Measurements from ENCODE around the gene COL18A1.
A peak's percentile ranks its signal among the peaks of the same experiment; 100 is the strongest.
"Not testable (repeated sequence)": the region's sequence is repeated elsewhere in the genome, so short reads cannot be mapped to it uniquely, and the experiment has no call there.

COL18A1 gene

DNA sequence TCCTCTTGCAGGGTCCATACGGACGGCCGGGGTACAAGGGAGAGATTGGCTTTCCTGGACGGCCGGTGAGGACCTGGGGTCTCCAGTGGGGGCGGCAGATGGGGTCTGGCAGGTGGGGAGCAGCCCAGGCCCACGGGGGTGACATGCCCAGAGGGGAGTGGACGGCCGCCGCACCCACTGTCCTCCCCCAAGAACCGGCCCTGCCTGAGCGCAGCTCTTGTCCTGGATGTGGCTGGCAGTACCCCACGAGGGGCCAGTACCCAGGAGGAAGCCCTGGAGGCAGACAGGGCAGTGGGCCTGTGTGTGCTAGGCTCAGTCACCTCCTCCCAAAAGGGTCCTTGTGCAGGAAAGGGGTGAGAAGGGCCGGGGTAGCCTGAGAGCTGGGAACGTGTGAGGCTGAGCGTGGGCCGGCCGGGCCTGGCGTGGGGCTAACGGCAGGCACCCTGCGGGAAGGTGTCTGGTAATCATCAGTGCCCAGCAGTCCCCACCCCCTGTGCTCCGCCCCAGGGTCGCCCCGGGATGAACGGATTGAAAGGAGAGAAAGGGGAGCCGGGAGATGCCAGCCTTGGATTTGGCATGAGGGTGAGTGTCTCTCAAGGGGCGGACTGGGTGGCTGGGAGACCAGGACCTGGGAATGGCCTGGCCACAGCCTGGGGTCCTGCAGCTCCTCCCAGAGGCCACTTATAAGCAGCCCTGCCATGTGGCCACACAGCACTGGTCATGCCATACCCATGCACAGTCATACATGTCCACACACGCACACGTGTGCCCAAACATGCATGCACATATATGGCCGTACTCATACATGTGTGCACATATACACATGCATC, 90.1 kb downstream of the COL18A1 start:
- DNase-seq (ENCODE audit: low spot score), result no peak

DNA sequence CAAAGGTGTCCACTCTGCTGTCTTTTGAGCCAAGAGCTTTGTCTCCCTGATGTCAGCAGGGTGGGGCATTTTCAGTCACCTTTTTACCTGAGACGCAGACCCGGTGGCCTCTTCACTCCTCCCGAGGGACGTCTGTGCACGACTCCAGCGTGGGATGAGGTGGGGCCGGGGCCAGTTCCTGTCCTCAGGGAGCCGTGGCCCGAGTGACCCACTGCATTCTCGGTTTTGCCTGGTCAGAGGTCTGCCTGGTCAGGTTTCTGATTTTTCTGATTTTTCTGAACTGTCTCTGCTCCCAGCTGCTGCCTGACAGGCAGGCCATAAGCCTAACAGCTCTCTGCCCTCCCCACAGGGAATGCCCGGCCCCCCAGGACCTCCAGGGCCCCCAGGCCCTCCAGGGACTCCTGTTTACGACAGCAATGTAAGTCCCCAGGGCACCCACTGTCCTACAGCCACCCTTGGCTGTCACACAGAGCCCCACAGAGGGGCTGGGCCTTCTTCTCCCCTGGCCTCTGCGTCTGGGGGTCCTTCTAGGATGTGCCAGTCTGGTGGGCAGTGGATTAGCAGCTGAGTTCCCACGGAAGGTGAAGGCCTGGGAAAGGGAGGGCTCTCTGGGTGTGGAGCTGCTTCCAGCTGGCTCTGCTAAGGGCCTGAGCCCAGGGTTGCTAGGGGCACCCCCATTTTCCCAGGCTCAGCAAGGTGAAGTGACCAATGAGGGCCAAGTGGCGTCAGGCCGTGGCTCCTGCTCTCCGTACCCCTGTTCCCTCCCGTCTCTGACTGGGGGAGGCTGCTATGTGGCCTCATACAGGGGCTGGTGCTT, 91.4 kb downstream of the COL18A1 start:
- no peak for DNase-seq (ENCODE audit: low spot score)

DNA sequence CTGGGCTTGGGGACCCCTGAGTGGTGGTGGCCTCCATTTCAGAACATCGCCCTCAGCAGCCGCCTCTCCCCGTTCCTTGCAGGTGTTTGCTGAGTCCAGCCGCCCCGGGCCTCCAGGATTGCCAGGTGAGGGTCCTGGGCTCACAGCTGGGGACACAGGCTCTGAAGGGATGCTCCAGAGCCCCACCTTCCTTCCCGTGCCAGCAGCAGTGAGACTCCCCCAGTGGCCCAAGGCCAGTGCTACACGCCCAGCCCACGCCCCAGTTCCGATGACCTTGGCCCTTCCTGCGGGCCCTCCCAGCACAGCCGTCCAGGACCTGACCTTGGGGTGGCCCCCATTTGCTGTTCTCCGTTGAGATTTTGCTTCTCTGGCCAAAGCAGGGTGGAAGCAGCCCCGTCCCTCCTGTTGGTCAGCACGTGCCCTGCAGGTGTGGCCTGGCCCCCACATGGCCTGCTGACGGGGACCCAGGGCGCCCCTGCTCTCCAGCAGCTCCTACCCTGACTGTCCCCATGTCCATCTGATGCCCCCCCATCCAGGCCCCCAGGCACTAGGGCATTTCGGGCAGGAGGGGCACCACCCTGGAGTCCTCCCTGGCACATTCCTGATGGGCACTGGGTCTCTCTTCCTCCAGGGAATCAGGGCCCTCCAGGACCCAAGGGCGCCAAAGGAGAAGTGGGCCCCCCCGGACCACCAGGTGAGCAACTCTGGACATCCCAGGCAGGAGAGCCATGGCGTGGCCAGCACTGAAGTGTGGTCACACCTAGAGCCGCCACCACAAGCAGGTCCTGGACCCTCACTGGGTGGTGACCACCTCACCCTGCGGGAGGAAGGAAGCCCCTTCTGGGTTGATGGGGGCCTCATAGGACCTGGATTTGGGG, 92.2 kb downstream of the COL18A1 start:
- no peak for DNase-seq (ENCODE audit: low spot score)

DNA sequence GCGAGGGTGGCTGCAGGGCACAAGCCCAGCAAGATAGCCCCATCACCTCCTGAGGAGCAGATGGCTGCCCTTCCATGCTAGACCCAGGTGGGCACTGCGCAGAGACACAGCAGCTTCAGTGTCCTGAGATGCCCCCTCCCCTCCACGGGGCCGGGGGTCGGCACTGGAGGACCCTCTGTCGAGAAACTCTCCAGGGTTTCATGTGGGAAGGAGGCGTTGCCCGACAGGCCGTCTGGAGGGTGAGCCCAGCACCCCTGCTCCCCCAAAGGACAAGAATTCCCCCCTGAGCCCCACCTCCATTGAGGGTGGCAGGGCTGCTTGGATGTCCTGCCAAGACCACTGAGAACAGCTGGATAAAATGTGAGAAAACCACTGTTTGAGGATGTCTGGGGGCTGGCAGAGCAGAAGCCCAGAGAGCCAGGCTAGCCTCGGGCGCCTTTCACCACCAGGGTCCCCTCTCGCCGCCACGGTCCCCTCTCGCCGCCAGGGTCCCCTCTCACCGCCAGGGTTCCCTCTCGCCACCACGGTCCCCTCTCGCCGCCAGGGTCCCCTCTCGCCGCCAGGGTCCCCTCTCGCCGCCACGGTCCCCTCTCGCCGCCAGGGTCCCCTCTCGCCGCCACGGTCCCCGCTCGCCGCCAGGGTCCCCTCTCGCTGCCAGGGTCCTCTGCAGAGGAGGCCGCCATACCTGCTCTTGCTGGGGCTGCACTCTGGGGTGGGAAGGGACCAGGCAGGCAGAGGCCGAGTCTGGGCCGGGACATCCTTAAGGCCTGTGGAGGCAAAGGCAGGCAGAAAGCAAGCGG, 93.1 kb downstream of the COL18A1 start:
- no peak for DNase-seq (ENCODE audit: low spot score)

DNA sequence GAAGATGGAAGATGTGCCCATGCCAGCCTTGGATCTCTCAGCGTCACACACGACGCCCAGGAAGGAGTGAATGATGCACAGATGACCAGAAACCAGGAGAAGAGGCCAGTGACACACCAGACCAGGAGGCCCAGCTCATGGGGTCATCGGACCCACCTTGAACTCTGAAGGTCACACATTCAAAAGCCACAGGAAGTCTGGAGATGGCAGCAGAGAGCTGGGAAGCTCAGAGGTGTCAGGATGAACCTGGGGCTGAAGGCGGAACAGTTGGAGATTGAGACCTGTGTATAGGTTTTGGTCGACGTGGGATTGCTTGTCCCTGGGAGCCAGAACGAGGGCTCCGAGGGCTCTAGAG, 93.7 kb downstream of the COL18A1 start:
- no peak for DNase-seq (ENCODE audit: low spot score)

DNA sequence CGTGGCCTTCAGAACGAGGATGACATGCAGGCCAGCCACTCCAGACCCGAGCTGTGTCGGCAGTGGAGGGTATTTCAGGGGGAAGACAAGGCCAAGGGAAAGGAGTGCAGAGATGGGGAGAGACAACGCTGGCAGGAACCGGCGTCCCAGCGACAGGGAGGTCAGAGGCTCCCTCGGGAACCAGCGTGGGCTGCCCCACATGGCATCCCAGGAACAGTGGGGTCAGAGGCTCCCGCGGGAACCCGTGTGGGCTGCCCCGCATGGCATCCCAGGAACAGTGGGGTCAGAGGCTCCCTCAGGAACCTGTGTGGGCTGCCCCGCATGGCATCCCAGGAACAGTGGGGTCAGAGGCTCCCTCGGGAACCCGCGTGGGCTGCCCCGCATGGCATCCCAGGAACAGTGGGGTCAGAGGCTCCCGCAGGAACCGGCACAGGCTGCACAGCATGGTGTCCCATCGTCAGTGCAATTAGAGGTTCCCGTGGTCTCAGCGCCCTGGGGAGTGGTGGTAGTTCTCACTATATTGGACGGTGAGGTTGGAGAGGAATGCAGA, 94.3 kb downstream of the COL18A1 start:
- no peak for DNase-seq (ENCODE audit: low spot score)

DNA sequence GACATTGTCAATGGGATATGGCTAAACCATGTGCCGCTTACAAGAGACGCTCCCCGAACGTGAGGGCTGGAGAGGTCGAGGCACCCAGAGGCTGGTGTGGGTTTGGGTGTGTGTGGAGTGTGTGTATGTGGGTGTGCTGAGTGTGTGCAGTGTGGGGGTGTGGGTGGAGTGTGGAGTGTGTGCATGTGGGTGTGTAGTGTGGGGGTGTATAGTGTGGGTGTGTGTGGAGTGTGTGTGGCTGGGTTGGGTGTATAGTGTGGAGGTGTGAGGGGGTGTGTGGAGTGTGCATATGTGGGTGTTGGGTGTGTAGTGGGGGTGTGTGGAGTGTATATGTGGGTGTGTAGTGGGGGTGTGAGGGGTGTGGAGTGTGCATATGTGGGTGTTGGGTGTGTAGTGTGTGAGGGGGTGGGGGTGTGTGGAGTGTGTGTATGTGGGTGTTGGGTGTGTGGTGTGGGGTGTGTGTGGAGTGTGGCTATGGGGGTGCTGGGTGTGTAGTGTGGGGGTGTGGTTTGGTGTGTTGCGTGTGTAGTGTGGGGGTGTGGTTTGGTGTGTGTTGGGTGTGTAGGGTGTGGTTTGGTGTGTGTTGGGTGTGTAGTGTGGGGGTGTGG, 95.1 kb downstream of the COL18A1 start:
- DNase-seq (ENCODE audit: low spot score), result no peak

DNA sequence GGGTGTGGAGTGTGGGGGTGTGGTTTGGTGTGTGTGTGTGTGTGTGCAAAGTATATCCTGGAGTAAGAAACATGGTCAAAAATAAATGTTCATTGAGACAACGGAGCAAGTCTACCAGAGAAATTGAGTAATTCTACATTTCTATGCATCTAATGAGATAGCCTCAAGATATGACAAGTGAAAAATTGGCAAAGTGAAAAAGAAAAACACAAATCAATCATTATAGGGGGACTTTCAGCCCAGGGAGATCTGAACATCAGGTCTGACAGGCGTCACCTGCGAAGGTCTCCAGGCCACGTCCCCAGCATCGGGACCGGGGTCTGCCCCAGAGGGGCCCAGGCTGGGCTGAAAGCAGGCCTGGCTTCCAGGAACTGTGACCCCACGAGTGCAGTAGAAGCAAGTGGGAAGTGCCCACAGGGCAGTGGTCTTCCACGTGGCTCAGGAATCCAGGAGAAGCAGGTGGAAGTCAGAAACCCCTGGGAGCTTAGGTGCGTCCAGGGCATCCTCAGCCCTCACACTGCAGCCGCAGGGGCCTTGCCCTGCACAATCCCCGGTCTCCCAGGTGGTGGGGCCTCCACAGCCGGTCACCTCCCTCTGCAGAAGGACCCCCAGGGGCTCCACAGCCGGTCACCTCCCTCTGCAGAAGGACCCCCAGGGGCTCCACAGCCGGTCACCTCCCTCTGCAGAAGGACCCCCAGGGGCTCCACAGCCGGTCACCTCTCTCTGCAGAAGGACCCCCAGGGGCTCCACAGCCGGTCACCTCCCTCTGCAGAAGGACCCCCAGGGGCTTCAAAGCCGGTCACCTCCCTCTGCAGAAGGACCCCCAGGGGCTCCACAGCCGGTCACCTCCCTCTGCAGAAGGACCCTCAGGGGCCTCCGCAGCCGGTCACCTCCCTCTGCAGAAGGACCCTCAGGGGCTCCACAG, 96.4 kb downstream of the COL18A1 start:
- DNase-seq (ENCODE audit: low spot score), result not testable (repeated sequence)

DNA sequence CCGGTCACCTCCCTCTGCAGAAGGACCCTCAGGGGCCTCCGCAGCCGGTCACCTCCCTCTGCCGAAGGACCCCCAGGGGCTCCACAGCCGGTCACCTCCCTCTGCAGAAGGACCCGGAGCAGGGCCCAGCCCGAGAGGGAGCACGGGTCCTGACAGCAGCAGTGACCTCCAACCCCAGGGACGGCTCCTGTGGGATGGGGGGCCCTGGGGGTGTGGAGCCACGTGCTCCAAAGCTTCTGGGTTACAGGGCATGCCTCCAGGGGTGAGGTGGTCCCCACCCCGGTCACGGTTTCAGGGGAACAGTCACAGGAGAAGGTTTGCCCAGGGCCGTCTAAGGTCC, 97.0 kb downstream of the COL18A1 start:
- peak; percentile 41 for DNase-seq (ENCODE audit: low spot score)

DNA sequence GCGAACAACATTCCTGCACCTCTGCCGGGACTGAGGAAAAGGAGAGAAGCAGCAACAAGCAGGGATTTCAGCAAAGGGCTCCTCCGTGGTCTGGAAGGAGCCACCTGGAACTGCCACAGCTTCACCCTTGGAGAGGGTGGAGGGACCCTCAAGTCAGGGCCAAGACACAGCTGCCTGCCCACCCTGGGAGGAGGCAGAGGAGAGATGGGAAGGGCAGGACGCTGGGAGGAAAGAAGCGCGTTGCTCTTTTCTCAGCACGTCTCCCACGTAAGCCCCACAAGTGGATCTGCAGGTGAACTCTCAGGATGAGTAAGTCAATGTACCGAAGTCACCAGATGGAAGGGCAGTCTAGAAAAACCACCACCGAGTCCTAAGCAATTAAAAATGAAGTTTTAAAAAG, 97.6 kb downstream of the COL18A1 start:
- DNase-seq (ENCODE audit: low spot score), result peak; percentile 58

DNA sequence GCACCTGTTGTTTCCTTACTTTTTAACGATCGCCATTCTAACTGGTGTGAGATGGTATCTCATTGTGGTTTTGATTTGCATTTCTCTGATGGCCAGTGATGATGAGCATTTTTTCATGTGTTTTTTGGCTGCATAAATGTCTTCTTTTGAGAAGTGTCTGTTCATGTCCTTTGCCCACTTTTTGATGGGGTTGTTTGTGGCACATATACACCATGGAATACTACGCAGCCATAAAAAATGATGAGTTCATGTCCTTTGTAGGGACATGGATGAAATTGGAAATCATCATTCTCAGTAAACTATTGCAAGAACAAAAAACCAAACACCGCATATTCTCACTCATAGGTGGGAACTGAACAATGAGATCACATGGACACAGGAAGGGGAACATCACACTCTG, 98.3 kb downstream of the COL18A1 start:
- not testable (repeated sequence) for DNase-seq (ENCODE audit: low spot score)

DNA sequence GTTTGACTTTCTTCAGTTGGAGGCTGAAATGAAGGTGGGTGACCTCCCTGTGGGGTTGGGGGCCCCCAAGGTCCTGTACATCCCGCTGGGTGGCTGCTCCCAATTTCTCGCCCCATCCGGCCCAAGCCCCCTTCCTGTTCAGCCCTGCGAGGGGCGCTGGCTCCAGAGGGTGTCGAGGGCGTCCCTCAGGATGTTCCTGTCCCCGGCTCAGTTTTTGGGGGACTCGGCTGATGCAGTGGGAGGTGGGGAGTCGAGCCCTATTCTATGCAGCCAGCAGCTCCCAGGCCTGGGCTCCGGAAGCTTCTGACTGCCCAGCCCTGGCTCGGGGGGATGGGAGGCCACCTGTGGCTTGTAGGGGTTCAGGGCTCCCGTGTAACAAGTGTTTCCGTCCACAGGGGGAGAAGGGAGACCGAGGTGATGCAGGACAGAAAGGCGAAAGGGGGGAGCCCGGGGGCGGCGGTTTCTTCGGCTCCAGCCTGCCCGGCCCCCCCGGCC, 99.1 kb downstream of the COL18A1 start:
- DNase-seq (ENCODE audit: low spot score), result peak; percentile 46

DNA sequence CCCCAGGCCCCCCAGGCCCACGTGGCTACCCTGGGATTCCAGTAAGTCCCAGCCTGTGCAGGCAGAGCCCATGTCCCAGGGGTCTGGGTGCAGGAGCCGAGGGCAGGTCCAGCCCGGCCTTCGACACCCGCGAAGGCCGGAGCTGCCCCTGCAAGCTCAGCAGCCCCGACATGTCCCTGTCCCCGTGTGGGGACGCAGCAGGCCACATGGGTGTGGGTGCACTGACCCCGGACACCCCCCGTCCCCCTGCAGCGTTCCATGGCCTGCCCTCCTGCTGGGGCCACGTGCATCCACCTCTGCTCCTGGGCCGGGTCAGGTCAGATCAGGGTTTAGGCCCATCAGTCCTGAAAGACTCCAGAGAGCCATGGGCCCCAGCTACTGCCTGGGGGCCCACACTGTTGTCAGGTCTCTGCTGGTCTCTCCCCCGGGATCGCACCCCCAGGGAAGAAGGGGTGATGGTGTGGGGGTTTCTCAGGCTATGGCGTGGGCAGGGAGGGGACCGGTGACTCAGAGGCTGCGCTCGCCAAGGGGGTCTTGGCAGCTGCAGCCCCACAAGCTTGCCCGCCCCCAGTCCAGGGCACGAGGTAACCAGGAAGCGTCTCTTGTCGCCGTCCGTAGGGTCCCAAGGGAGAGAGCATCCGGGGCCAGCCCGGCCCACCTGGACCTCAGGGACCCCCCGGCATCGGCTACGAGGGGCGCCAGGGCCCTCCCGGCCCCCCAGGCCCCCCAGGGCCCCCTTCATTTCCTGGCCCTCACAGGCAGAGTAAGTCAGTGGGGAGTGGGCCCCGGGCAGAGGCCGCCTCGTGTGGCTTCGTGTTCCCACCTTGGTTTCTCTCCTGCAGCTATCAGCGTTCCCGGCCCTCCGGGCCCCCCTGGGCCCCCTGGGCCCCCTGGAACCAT, 99.8 kb downstream of the COL18A1 start:
- peak; percentile 61 for DNase-seq (ENCODE audit: low spot score)

DNA sequence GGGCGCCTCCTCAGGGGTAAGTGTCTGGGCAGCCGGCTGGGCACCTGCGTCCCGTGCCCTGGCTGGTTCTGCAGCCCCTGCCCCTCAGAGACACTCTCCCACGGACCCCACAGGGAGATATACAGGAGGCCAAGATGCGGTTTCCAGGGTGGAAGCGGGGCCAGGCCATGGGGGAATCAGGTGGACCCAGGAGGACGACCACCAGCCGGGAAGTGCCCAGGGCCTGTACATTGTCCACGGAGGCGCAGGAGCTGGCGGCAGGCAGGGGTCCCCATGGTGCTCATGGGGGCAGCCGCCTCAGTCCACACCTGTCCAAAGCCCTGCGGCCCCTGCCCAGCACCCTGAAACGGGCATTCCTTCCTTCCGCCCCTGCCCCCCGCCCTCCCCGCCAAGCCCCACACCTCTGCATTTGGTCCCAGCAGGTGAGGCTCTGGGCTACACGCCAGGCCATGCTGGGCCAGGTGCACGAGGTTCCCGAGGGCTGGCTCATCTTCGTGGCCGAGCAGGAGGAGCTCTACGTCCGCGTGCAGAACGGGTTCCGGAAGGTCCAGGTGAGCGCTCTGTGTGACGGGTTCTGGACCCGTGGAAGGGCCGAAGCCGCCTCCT, 100.6 kb downstream of the COL18A1 start:
- DNase-seq (ENCODE audit: low spot score), result no peak

DNA sequence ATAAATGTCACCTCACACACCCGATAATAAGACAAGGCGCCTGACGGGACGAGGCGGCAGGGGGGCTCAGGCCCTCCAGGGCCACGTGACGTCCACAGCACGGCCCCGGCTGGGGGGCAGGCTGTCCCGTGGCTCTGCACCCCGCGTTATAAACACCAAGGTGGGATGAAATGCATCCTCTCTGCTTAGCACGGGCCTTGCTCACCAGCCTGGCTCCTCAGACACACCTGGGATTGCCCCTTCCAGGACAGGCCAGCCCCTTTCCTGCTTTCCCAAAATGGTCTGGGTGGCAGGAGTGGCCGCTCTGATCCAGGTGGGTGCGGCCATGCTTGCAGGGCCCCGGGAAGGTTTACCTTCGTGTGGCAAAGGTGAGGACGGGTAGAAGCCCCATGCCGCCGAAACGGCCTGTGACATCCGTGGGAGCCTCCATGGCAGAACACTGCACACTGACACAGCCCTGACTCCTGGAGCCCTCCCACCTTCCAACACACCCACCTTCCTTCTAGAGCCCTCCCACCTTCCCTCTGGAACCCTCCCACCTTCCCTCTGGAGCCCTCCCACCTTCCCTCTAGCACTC, 101.4 kb downstream of the COL18A1 start:
- DNase-seq (ENCODE audit: low spot score), result no peak

DNA sequence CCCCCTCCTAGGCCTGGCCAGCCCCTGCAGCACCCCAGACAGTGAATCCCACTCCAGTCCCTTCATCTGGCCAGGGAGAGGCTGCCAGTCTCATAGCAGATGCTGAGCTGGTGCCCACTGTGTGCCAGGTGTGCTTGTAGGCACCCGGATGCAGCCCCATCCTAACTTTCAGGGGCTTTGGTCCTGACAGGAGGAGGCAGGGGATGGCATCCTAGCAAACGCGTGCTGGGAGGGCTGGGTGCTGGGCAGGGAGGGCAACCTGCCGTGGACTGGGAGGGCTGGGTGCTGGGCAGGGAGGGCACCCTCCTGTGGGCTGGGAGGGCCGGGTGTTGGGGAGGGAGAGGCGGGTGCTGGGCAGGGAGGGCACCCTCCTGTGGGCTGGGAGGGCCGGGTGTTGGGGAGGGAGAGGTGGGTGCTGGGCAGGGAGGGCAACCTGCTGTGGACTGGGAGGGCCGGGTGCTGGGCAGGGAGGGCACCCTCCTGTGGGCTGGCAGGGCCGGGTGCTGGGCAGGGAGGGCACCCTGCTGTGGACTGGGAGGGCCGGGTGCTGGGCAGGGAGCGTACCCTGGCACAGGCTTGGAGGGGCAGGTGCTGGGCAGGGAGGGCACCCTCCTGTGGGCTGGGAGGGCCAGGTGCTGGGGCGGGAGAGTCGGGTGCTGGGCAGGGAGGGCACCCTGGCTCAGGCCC, 102.0 kb downstream of the COL18A1 start:
- DNase-seq (ENCODE audit: low spot score), result peak; percentile 42

DNA sequence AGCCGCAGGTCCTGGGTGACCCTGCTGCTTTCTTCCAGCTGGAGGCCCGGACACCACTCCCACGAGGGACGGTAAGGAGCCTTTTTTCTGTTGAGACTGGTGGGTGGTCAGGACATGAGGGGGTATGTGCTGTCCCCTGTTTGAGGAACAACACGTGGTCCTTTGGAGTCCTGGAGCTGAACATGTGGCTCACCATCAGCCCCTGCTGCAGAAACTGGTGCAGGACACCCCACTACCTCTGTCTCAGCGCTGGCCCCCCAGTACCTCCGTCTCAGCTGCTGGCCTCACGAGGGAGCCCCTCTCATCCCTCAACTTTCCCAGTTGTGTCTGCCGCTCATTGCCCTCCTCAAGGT, 102.5 kb downstream of the COL18A1 start:
- DNase-seq (ENCODE audit: low spot score), result peak; percentile 46

Data from left forelimb (tissue), 1 donor.